ENCODE measurements around the gene PCDHA3. TPM values are rescaled to one million over a fixed set of nuclear protein-coding genes. Genes with fewer than 3 reads are reported as not detected.
A peak's percentile ranks its signal among the peaks of the same experiment; 100 is the strongest.
"Not testable (repeated sequence)": the region's sequence is repeated elsewhere in the genome, so short reads cannot be mapped to it uniquely, and the experiment has no call there.

Gene PCDHA3
- total RNA-seq, 1 donor from 2014 or later, result 0.24 TPM

- H3K27ac Mint-ChIP-seq, result no peak overlapping the region
Measured at GRCh38 chr5:140796718-140797095, 4.2 kb upstream of the PCDHA3 start.

GRCh38 chr5:140801494-140801841 is 611 bp downstream of the PCDHA3 start:
- Mint-ChIP-seq H3K27ac (no peak overlapping the region), H3K4me3 (no peak overlapping the region), H3K4me1 (ENCODE audit: unreplicated experiment) (no peaks in the 10 kb centered on the region), H3K36me3 (peaks cover 12% of the 10 kb centered on the region), H3K9me3 (peaks cover 5% of the 10 kb centered on the region), H3K27me3 (no peaks in the 10 kb centered on the region)
- no peak for DNase-seq (ENCODE audit: extremely low spot score, unreplicated experiment)
- TF ChIP-seq CTCF (conservative IDR thresholded peaks at IDR 0.05), result no peak

More at GRCh38 chr5:140796718-140797095, 4.2 kb upstream of the PCDHA3 start:
- Mint-ChIP-seq H3K4me3 (no peak overlapping the region), H3K4me1 (ENCODE audit: unreplicated experiment) (no peaks in the 10 kb centered on the region), H3K27me3 (no peaks in the 10 kb centered on the region), H3K9me3 (peaks cover 5% of the 10 kb centered on the region), H3K36me3 (peaks cover 5% of the 10 kb centered on the region)
- DNase-seq (ENCODE audit: extremely low spot score, unreplicated experiment), result no peak
- TF ChIP-seq CTCF (conservative IDR thresholded peaks at IDR 0.05), result no peak

GRCh38 chr5:140802381-140802780 is 1.5 kb downstream of the PCDHA3 start:
- H3K27ac Mint-ChIP-seq; H3K27me3 Mint-ChIP-seq; DNase-seq (ENCODE audit: extremely low spot score, unreplicated experiment); H3K4me1 Mint-ChIP-seq (ENCODE audit: unreplicated experiment); H3K9me3 Mint-ChIP-seq; H3K4me3 Mint-ChIP-seq: not testable (repeated sequence)
- H3K36me3 Mint-ChIP-seq, result peaks cover 12% of the 10 kb centered on the region

- Mint-ChIP-seq H3K27me3 (no peaks in the 10 kb centered on the region), H3K9me3 (peaks cover 9% of the 10 kb centered on the region), H3K4me1 (ENCODE audit: unreplicated experiment) (peaks cover 5% of the 10 kb centered on the region), H3K27ac (no peak overlapping the region), H3K4me3 (no peak overlapping the region), H3K36me3 (peaks cover 16% of the 10 kb centered on the region)
- no peak for TF ChIP-seq CTCF (conservative IDR thresholded peaks at IDR 0.05)
- no peak for DNase-seq (ENCODE audit: extremely low spot score, unreplicated experiment)
Measured at GRCh38 chr5:140802781-140803271, 2.0 kb downstream of the PCDHA3 start.

- Mint-ChIP-seq H3K4me1 (ENCODE audit: unreplicated experiment) (peaks cover 9% of the 10 kb centered on the region), H3K9me3 (peaks cover 6% of the 10 kb centered on the region), H3K36me3 (peaks cover 30% of the 10 kb centered on the region), H3K27me3 (no peaks in the 10 kb centered on the region), H3K4me3 (peak within 1 kb of the TSS; percentile 95), H3K27ac (peak within 1 kb of the TSS; percentile 91)
- peak; percentile 78 for TF ChIP-seq CTCF (conservative IDR thresholded peaks at IDR 0.05)
- DNase-seq (ENCODE audit: extremely low spot score, unreplicated experiment), result peak; percentile 79
Measured at GRCh38 chr5:140806834-140807775, 6.2 kb downstream of the PCDHA3 start, which contains the start of gene PCDHA4. PCDHA4 (plus strand) TSS chr5:140807068.

- H3K4me1 Mint-ChIP-seq (ENCODE audit: unreplicated experiment); H3K27me3 Mint-ChIP-seq; DNase-seq (ENCODE audit: extremely low spot score, unreplicated experiment); H3K27ac Mint-ChIP-seq: not testable (repeated sequence)
- Mint-ChIP-seq H3K36me3 (peaks cover 32% of the 10 kb centered on the region), H3K9me3 (peaks cover 15% of the 10 kb centered on the region), H3K4me3 (peak overlapping the region; percentile 95)
Measured at GRCh38 chr5:140808241-140808888, 7.5 kb downstream of the PCDHA3 start.

Data from type B pancreatic cell (in vitro differentiated cells).